SJCRH30 (cell line): ENCODE measurements around the gene OR2AT4. TPM values are rescaled to one million over a fixed set of nuclear protein-coding genes. Genes with fewer than 3 reads are reported as not detected.

Experiments used
- DNase-seq, 2 experiments: peaks; one replicate each; pipeline ENCODE4 v3.0.0-alpha.2; 2015 to 2020
- H3K27ac ChIP-seq: fragments of 250-450 bp; sonication (Bioruptor Pico); 2 replicates; pipeline ENCODE4 v1.5.1; 2020; ENCODE audit warnings: mild to moderate bottlenecking, moderate library complexity
- H3K27me3 ChIP-seq: fragments of 250-450 bp; sonication (Bioruptor Pico); 2 replicates; pipeline ENCODE4 v1.5.1; 2020; ENCODE audit warnings: mild to moderate bottlenecking, moderate library complexity
- H3K36me3 ChIP-seq: fragments of 250-450 bp; sonication (Bioruptor Pico); 2 replicates; pipeline ENCODE4 v1.5.1; 2020; ENCODE audit warnings: mild to moderate bottlenecking, moderate library complexity
- H3K4me1 ChIP-seq: fragments of 250-450 bp; sonication (Bioruptor Pico); 2 replicates; pipeline ENCODE4 v1.5.1; 2020; ENCODE audit warnings: mild to moderate bottlenecking, moderate library complexity
- H3K4me3 ChIP-seq: fragments of 250-450 bp; sonication (Bioruptor Pico); 2 replicates; pipeline ENCODE4 v1.5.1; 2020; ENCODE audit warnings: mild to moderate bottlenecking, moderate library complexity
- H3K9me3 ChIP-seq: fragments of 250-450 bp; sonication (Bioruptor Pico); replicated peaks from 2 replicates; pipeline ENCODE4 v1.5.1; 2020; ENCODE audit warnings: mild to moderate bottlenecking, moderate library complexity
- total RNA-seq: library from RNA; depleted of rRNA; stranded (reverse); fragments of >200 nt; shearing (Covaris generic); gene quantifications from 2 replicates; pipeline ENCODE4 v1.2.3, GENCODE V29; 2014; rRNA removed

Gene OR2AT4
- total RNA-seq = not detected in 2 replicates

DNA sequence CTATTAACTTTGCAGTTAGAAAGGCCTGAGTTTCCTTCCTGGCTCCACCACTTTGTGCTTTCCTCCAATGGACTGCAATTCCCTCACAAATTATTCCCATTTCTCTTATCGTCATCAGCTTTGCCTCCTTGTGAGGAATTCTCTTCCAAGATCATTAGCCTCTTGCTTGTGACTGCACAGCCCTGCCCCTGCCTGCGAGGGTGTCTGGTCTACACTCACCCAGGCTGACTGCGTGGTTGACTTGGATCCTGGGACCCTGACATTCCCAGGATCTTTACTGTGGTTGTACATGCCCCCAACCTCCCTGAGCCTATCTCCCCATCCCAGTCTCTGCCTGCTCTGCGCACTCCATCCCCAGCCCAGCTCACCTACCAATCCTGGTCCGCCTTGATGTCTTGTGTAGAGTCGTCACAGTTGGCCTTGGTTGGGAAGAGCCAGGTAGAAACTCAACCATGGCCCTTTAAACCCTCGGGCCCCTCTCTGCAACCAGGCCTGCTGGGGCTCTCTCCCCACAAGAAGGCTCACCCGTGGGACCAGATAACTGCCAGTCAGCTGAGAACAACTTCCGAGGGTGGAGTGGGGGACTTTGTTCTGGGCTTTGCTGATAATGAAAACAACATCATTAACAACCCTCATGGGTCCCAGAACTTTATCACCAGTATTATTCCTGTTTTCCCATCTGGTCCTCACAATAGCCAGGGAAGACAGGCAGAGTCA lies at the start of gene OR2AT4:
Gene OR2AT4, minus strand, starts transcription at position 421 of the 717 bp plus-strand sequence.
- Histone ChIP-seq H3K36me3 (no peaks in the 10 kb centered on the region), H3K4me3 (no peak within 1 kb of the TSS), H3K27me3 (no peaks in the 10 kb centered on the region), H3K27ac (no peak within 1 kb of the TSS), H3K9me3 (0 out of 2 replicates have a peak, but pooled peaks cover under 1% of the 10 kb centered on the region), H3K4me1 (no peaks in the 10 kb centered on the region)
- no peak for DNase-seq

DNA sequence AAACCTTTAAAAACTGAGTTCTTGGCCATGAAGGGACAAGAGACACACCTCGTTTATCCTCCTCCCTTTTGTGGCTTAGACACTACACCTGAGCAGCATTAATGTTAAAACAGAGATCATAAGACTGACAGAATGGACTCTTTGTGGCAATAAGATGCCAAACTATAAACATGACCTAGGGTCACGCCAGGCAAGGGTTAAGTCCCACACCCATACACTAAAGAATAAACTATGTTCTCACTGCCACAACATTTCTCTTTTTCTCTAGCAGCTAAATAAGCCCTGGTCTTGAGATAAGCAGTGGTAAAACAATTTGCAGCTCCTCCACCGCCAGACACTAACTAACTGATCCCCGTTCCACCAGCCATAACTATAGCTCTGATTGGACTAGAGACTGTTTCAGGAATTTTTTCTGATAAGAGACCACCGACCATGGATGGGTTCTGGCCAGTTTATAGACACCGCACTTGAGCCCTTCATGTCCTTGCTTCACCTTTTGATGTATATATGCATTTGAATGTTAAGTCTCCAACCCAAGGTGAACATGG lies 49.4 kb upstream of the OR2AT4 start:
- no peak for DNase-seq

DNA sequence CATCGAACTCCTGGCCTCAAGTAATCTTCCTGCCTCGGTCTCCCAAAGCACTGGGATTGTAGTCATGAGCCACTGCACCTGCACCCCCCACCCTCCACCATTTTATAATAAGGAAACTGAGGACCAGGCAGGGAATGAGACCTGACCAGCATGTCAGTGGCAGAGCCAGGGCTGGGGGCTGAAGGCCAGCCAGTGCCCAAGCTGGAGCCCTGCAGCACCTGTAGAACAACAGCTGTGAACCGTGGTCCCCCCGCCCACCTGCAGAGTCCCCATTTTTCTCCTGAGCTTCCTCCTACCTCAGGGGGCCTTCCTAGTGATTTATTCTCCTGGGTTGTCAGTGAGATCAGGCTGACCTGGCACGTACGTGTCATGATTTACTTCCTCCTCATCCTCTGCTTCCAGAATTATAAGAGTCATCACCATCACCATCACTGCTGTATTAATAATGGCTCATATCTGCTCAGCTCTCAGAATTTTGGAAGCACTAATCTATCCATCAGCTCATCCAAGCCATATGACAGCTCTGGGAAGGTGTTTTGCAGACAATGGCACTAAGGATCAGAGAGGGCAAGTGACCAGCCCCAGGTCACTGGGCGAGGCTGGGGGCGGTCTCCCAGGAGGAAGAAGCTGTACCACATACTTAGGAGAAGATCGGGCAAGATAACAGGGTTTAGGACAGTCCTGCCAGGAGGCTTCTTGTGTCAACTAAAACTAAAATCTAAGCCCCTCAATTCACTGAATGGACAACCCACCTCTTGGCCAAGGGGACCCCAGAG lies 48.7 kb upstream of the OR2AT4 start:
- Histone ChIP-seq H3K27ac (no peak overlapping the region), H3K4me3 (no peak overlapping the region), H3K9me3 (no peaks in the 10 kb centered on the region), H3K27me3 (no peaks in the 10 kb centered on the region), H3K36me3 (no peaks in the 10 kb centered on the region), H3K4me1 (peaks cover 18% of the 10 kb centered on the region)
- no peak for DNase-seq

More for the DNA sequence above, 49.4 kb upstream of the OR2AT4 start:
- peaks cover 18% of the 10 kb centered on the region for H3K4me1 ChIP-seq
- no peaks in the 10 kb centered on the region for H3K27me3 ChIP-seq
- no peak overlapping the region for H3K27ac ChIP-seq
- H3K4me3 ChIP-seq = no peak overlapping the region
- no peaks in the 10 kb centered on the region for H3K9me3 ChIP-seq
- no peaks in the 10 kb centered on the region for H3K36me3 ChIP-seq

GRCh38 chr11:75144716-75145014 lies 48.0 kb upstream of the OR2AT4 start:
- Histone ChIP-seq H3K9me3 (no peaks in the 10 kb centered on the region), H3K27me3 (no peaks in the 10 kb centered on the region), H3K27ac (no peak overlapping the region), H3K4me1 (peaks cover 18% of the 10 kb centered on the region), H3K36me3 (no peaks in the 10 kb centered on the region), H3K4me3 (no peak overlapping the region)
- DNase-seq = no peak

DNA sequence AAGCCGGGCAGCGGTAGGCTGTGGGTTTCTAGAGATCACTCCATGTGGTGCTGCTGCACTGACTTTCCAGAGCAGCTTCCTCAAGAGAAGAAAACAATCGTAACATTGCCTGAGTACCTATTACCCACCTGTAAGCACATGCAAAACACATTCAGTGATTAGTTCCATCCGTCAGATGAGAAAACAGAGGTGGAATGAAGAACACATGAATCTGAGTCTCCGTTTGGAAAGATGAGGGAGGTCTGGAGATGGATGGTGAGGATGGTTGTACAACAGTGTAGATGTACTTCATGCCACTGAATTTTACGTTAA lies 46.7 kb upstream of the OR2AT4 start:
- Histone ChIP-seq H3K27me3 (no peaks in the 10 kb centered on the region), H3K4me1 (peaks cover 18% of the 10 kb centered on the region), H3K4me3 (no peak overlapping the region), H3K9me3 (no peaks in the 10 kb centered on the region), H3K27ac (peak overlapping the region; percentile 23), H3K36me3 (no peaks in the 10 kb centered on the region)
- no peak for DNase-seq

GRCh38 chr11:75142714-75143419 lies 46.2 kb upstream of the OR2AT4 start:
- H3K36me3 ChIP-seq = no peaks in the 10 kb centered on the region

DNA sequence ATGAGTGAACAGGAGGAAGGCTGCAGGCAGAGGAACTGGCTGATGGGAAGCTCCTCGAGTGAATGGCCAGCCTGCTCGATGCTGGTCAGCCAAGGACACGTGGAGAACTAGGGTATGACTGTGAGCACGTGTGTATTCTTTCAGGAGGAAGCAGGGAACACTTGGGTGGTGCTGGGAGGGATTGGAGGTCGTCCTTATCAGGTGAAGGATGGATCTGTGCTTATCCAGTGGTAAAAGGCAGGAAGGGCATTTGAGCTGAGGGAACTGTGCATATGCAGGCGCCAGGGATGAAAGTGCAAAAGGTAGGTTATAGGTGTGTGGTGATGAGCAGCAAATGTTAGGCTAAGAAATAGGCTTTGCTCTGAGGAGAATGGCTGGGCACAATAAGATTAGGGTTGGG lies 44.5 kb upstream of the OR2AT4 start:
- no peaks in the 10 kb centered on the region for H3K36me3 ChIP-seq
- no peak for DNase-seq
- no peaks in the 10 kb centered on the region for H3K9me3 ChIP-seq
- H3K4me1 ChIP-seq = peaks cover 18% of the 10 kb centered on the region
- H3K27me3 ChIP-seq = no peaks in the 10 kb centered on the region
- H3K27ac ChIP-seq = no peak overlapping the region
- H3K4me3 ChIP-seq = no peak overlapping the region

More at GRCh38 chr11:75142714-75143419, 46.2 kb upstream of the OR2AT4 start:
- peak overlapping the region; percentile 23; the same call in 1 of the 2 replicates for H3K27ac ChIP-seq
- DNase-seq = peak; percentile 92 to 95
- H3K9me3 ChIP-seq = no peaks in the 10 kb centered on the region
- no peaks in the 10 kb centered on the region for H3K27me3 ChIP-seq
- H3K4me1 ChIP-seq = peaks cover 18% of the 10 kb centered on the region
- H3K4me3 ChIP-seq = no peak overlapping the region

DNA sequence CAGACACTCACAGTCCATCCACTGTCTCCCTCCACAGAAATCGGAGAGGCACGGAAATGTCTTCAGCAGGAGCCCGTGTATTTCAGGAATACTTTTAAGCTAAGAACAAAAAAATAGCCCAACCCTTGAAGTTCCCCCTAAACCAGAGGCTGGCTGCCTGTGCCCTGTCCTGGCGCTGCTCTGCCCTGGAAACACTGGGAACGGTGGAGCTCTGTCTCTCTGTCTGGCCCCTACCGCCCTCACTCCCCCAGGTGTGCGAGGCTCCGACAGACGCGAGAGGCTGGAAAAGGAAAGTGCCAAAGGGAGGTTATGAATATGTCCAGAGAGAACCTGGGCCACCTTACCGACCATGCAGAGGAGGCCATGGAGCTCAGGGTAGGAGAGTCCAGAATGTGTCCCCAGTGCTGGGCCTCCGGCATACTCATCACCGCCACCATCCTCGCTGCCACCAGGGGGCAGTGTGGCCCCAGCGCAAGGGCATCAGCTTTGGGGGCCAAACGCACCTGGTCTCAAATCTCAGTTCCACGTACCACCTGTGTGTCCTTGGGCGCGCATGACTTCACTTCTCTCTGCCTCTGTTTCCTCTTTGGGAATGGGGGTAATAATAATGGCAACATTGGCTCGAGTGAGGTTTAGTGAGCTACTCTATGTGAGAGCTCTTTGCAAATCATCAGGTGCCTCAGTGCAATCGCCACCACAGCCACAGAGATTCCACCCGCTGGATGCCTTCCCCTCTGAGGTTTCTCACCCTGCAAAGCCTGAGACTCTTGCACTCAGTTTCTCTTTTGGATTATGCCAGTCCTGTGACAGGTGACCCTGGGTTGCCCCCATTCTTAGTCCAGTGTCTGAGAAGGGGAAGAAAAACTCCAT lies 43.8 kb upstream of the OR2AT4 start:
- H3K9me3 ChIP-seq = no peaks in the 10 kb centered on the region
- no peaks in the 10 kb centered on the region for H3K36me3 ChIP-seq
- H3K27ac ChIP-seq = no peak overlapping the region
- H3K4me3 ChIP-seq = no peak overlapping the region
- peak; percentile 45 to 70 for DNase-seq
- H3K4me1 ChIP-seq = peaks cover 18% of the 10 kb centered on the region
- H3K27me3 ChIP-seq = no peaks in the 10 kb centered on the region

DNA sequence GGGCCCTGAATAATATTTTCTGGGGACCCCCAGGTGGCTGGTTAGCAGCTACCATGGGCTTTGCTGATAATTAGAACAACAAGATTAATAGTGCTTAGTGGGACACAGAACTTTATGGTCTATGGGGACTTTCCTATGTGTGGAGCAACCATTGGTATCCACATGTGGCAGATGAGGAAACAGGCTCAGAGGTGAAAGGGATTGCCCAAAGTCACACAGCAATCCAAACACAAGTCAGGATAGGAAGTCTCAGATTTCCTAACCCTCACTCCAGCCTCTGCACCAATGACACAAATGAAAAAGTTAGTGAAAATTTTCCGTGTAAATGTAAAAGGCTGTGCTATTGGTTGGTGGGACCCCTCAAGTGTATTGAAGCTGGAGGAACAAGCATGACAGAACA lies 39.0 kb upstream of the OR2AT4 start:
- Histone ChIP-seq H3K4me3 (no peak overlapping the region), H3K27ac (no peak overlapping the region), H3K9me3 (no peaks in the 10 kb centered on the region), H3K36me3 (no peaks in the 10 kb centered on the region), H3K4me1 (no peaks in the 10 kb centered on the region), H3K27me3 (no peaks in the 10 kb centered on the region)
- no peak for DNase-seq

DNA sequence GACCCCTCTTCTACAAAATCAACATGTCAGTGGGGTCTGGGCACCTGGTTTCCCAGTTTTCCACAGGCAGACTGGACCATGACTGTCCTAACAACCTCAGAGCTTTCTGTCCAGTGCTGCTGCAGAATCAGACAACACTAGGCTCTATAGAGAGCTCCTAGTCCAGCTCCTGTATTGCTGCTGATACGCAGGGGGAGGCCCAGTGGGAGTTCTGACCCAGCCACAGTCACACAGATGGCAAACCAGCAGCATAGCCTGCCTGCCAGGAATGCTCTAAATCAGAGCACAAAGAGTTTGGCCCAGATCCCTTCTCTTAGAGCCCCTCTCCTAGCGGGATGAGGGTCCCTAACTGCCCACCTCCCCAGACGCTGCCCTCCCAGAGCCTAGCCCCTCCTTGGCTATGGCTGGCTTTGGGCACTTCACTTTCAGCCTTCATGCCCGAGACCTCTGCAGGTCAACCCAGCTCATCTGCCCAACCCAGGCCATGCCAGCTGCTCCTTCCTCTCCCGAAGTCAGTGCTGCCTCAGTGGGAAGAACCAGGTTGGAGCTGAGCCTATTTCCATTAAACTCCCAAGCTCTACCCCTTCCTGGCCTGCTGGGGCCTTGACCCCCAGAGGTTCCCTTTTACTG lies 38.5 kb upstream of the OR2AT4 start:
- Histone ChIP-seq H3K4me1 (no peaks in the 10 kb centered on the region), H3K9me3 (no peaks in the 10 kb centered on the region), H3K4me3 (no peak overlapping the region), H3K27ac (no peak overlapping the region), H3K36me3 (no peaks in the 10 kb centered on the region), H3K27me3 (no peaks in the 10 kb centered on the region)
- no peak for DNase-seq

- Histone ChIP-seq H3K27me3 (no peaks in the 10 kb centered on the region), H3K27ac (no peak overlapping the region), H3K4me1 (no peaks in the 10 kb centered on the region), H3K9me3 (no peaks in the 10 kb centered on the region), H3K36me3 (no peaks in the 10 kb centered on the region), H3K4me3 (no peak overlapping the region)
- DNase-seq = no peak
Observed at GRCh38 chr11:75133976-75134375, 37.3 kb upstream of the OR2AT4 start.

DNA sequence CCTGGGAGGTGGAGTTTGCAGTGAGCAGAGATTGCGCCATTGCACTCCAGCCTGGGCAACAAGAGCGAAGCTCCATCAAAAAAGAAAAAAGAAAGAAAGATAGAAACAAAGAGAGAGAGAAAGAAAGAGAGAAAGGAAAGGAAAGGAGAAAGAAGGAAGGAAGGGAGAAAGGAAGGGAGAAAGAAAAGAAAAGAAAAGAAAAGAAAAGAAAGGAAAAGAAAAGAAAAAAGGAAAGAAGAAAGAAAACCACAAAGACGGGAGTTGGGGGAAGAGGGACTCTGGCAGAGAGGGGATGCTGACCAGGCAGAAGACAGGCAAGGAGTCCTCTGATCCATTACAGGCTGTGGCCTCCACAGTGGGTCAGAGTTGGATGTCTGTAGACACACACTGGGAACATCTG lies 35.4 kb upstream of the OR2AT4 start:
- DNase-seq = no peak
- H3K4me1 ChIP-seq = no peaks in the 10 kb centered on the region
- H3K9me3 ChIP-seq = no peaks in the 10 kb centered on the region
- no peak overlapping the region for H3K4me3 ChIP-seq
- H3K36me3 ChIP-seq = no peaks in the 10 kb centered on the region
- H3K27me3 ChIP-seq = no peaks in the 10 kb centered on the region
- no peak overlapping the region for H3K27ac ChIP-seq

GRCh38 chr11:75126564-75126963 lies 29.9 kb upstream of the OR2AT4 start:
- Histone ChIP-seq H3K4me3 (no peak overlapping the region), H3K36me3 (no peaks in the 10 kb centered on the region), H3K27me3 (no peaks in the 10 kb centered on the region), H3K4me1 (no peaks in the 10 kb centered on the region), H3K27ac (no peak overlapping the region), H3K9me3 (no peaks in the 10 kb centered on the region)
- no peak for DNase-seq

GRCh38 chr11:75118577-75118976 lies 21.9 kb upstream of the OR2AT4 start:
- no peaks in the 10 kb centered on the region for H3K36me3 ChIP-seq
- H3K4me1 ChIP-seq = no peaks in the 10 kb centered on the region
- no peak for DNase-seq
- H3K9me3 ChIP-seq = no peaks in the 10 kb centered on the region
- no peaks in the 10 kb centered on the region for H3K27me3 ChIP-seq
- H3K4me3 ChIP-seq = no peak overlapping the region
- no peak overlapping the region for H3K27ac ChIP-seq
